HG03469 (cell line): ENCODE measurements around the gene UQCC5.

ENCODE experiments used
- ATAC-seq: cut with Tn5 transposase; IDR thresholded peaks from one replicate; pipeline ENCODE4 v1.9.1; 2021; ENCODE audit warnings: mild to moderate bottlenecking, moderate library complexity, moderate number of reproducible peaks; ENCODE audit not compliant: unreplicated experiment

Gene UQCC5

DNA sequence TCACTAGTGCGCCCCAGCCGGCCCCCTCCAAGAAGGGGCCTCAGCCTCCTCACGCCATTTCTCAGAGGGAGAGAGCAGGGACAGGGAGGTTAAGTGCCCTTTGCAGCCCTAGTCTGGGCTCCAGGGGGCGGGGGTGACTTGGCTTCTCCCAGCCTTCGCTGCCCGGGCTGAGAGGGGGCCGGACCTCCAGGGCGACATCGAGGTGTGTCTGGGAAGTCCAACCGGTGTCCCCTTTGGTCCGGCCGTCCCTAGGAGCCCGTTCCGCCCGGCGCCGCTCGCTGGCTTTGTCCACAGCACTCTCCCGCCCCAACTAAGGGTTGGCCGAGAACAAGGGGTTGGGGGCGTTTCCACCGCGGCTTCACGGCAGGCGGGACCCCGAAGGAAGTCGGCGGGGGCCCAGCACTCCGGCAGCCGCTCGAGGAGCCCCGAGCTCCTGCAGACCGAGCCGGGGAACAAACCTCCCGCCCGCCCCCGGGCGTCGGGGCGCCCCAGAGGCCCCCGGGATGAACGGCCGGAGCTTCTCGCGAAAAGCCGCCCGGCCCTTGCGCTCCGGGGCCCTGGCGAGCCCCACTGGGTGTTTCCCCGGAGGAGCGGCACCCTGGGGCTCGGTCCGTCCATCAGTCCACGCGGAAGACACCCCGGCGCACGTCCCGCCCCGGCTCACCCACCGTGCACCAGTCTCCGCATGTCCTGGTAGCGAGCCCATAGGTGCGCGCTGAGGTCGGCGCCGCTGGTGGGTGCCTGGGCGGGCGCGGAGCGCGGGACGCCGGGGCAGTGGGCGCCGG, 3.4 kb upstream of the UQCC5 start:
- no peak for ATAC-seq

DNA sequence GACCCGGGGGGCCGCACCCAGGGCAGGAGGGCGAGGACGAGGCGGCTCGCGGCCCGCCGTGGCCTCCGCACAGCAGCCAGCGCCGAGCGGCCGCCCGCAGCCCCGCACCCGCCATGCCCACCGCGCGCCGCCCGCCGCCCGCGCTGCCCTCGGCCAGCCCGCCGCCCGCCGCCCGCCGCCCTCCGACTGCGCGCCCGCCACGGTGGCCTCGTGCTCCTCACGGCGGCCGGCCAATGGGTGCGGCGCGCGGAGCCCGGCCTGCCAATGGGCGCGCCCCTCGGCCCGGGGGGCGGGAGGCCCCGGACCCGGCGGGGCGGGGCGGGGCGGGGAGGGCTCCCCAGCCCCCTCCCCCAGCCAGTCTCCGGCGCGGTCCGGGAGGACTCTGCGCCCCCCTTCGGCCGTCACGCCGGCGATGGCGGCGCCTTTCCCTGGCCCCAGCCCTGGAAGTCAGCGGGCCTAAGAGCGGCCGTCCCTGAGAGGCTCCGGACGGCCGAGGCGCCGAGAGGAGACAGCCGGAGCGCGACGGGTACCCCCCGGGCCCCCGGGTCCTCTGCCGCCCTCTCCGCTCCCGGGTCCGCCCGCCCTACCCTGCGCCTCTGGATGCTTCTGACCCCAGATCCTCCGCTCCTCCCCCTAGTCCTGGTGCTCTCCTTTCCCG, 2.7 kb upstream of the UQCC5 start, which contains the start of gene NT5DC2:
TSS of gene NT5DC2 (minus strand) at position 235 of the 658 bp plus-strand sequence. CDS start at position 115, 120 bp downstream.
- ATAC-seq: no peak

DNA sequence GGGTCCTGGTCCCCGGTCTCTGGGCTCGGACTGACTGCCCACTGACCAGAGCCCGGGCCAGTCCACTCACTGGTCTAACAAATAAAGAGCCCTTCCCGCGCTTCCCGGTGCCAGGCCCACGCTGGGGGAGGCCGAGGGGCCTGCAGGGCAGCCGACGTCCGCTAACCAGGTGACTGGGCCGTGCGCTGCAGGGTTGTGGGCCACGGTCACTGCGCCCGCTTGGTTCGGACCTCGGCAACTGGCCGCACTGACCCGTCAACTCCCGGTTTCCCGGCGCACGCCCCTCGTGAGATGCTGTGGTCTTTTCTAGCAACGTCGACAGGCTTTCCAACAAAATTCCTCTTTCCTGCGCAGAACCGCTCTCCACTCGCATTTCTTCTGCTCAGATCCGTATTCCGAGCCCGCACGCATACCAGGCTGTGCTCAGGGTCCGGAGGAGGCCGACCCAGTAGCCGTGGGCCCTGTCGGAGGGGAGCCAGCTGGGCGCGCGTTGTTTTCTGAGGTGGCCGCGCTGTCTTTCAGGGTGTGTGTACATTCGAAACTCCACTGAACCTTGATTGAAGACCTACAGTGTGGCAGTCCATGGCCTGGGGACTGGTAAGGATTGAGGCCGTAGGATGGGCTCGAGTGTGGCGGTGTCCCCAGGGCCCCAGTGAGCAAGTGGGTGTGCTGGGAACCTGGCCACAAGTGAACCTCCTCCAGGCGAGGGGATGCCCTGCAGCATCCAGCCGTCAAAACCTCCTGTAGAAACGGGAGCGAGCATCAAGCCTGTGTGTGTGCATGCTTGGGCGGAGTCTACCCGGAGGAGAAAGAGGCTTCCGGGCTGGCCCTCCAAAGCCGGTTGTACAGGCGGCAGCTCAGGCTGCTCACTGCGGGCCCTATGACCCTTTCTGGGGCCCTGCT, 1.9 kb upstream of the UQCC5 start:
- no peak for ATAC-seq

DNA sequence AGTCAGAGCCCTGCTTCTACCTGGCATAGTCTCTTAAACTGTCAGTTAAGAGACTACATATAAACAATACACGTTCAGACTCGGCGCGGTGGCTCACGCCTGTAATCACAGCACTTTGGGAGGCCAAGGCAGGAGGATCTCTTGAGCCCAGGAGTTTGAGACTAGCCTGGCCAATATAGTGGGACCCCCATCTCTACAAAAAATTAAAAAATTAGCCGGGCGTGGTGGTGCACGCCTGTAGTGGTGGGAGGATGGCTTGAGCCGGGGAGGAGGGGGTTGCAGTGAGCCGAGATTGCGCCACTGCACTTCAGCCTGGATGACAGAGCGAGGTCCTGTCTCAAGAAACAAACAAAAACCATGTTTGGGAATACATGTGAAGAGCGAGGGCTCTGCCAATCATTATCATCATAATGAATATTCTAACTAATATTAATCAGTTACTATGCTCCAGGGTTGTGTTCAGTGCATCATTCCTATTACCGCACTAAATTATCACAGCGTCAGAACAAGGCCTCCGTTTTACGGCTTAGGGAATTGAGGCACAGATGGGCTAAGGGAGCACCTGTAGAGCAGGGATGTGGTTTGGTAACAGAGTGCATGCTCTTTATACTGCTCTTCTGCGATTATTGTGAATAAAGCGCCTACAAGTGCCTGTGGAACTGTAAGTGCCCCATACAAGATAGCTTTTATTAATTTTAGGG, 844 bp upstream of the UQCC5 start:
- no peak for ATAC-seq

DNA sequence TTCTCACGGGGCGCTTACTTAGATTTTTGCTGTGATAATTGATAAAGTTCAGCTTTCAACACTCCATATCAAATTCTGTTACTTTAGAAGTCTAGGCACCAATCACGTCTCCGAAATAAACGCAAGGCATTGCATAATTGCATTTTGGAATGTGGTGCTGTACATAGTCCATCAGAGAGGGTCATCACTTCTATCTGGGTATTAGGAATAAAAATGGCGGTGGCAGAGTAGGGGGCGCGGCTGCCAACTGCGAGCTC, 365 bp upstream of the UQCC5 start:
- ATAC-seq: no peak

DNA sequence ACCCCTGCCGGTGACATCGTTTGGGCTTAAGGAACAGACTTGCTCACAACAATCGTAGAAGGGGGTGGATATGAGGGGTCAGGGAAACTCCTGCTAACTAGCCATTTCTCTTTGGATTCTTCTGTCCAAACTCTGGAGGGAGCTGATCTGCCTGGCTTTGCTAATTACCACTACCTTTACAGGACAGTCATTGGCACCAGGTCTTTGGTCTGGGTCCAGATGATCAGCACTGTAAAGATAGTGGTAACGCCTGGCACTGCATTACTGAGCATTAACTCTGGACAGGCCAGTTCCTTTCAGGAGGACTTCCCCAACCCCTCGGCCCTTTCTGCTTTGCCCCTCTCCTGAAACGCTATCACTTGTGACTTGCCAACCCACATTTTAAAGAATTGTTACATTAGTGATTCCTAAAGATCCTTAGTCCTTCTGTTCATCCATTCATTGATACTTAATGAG, 788 bp downstream of the UQCC5 start:
- ATAC-seq: no peak

DNA sequence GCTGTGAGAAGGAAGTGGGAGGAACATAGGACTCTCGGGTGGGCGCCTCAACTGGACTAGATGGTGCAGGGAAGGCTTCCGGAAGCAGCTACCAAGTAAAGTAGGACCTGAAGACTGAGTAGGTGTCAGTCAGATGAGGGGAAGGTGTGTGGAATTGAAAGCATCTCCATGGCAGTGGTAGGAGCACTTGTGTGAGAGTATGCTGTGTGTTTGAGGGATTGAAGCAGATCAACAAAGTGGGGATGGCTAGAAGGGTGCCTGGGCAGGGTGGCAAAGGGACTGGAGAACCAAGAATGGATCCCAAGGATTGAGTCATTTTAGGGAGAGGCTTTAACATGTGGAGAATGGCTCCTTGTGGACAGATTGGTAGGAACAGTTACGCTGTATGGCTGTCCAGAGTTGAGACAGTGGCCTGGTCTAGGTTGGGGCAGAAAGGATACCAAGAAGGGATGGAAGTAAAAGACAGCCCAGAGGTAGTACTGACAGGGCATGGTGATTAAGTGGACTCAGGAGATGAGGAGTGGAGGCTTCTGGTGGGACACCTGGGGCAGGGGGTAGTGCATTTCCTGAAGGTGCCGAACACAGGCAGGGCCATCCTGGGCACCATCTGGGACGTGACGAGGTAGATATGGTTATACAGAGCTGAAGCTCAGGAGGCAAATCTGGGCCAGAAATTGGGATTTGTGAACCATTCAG, 1.5 kb downstream of the UQCC5 start:
- no peak for ATAC-seq

DNA sequence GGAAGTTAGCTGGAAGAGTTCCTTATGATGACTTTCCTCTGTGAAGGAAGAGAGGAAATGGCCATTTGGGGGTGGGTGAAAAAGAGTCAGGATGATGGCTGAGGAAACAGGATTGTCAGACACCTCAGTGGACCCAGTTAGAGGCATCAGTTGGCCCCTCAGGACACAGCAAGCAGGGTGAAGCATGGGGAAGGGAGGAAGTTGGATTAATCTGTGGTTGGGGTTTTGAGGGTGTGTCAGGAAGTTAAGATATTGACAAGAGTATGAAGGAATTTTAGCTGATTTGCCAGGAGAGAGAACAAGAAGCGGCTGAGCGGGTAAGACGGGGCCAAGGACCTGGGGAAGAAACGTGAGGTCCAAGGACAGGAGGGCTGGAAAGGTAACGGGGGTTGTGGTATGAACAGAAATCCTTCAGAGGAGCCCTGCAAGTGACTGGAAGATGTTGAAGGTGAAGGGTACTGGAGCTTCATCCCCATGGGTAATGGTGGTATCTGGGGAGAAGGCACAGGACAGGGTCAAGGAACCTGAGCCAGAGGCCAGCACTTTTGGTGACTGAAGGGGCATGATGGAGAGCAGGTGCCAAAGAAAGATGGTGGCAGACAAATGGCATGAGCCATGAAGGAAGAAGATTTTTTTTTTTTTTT, 2.7 kb downstream of the UQCC5 start:
- ATAC-seq: no peak

DNA sequence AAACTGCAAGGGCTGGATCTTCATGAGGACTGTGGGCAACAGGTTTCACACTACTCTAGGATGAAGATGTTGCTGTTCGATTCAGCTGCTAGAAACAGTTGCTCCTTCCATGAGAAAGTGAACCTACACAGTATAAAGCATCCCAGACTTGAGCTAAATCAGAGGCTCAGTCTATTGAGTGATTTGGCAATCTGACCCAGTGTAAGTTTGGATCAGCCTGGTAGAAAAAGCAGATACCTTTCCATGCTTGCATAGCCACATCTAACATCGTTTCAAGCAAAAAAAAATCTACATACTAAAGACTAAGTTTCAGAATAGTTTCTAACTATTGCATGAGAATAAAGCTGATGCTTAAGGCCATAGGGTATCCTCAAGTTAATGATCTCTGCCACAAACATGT, 4.6 kb downstream of the UQCC5 start:
- no peak for ATAC-seq

DNA sequence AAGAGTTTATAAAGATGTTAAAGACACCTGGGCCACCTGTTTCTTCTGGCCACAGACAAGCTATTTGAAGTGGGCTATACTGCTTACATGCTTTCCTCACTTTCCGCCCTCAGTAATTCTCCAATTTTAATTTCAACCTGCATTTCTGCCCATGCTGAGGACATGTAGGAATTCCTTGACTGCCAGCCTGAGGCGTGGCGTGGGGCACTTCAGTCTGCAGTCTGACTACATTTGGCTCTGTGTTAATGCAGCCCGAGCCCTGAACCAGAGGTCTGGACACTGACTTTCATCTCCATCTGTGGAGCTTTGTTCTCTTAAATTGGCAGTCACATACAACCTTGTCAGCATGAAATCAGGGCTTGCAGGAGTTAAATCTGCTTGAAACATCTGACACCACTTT, 8.5 kb downstream of the UQCC5 start:
- ATAC-seq: no peak

DNA sequence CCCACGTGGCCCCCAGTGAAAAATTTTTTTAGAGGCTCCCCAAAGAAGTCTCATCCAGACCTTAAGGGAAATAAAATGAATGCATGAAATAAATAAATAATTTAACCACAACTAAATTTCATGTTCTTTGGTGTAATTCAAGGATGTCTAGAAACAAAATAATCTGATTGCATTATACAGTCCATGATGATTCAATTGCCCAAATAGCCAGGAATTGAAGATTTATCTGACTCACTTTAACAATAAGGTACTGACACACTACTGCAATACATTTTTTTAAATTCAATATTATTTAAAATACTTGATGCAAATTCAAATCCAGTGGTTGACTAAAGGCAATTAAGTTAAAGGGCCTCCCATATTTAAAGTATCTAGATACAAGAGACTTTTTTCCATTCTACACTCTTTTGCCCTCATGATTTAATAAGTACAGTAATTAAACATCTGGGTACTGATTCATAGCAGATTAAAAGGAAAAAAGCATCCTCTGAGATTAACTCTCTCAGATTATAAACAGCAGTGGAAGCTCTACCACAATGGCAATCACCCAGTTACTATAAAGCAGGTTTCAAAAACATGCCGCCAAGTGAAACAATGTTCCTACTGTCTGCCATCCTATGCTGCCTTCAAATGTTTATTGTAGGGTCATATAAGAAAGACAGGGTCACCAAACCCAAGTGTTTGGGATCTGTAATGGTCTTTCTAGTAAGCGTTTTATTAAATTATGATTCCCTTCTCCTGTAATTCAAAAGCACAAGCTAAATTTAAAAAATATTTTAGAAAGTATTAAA, 9.9 kb downstream of the UQCC5 start:
- no peak for ATAC-seq

DNA sequence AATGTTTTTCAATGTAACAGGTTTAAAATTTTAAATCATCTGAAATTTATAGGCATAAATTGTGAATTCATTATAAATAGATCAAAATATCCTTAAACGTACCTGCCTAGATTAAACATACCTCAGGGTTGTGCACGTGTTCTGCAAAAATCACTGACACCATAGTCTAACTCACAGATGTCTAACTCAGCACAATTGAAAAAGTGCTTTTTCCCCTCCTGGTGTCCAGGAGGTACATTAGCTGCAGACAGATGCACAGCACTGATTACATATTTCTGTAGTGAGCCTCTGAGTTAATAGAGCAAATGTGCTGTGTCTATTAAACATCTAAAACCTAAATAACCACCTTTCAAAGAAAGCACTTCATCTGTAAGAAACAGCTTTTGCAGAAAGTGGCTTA, 10.7 kb downstream of the UQCC5 start:
- no peak for ATAC-seq

DNA sequence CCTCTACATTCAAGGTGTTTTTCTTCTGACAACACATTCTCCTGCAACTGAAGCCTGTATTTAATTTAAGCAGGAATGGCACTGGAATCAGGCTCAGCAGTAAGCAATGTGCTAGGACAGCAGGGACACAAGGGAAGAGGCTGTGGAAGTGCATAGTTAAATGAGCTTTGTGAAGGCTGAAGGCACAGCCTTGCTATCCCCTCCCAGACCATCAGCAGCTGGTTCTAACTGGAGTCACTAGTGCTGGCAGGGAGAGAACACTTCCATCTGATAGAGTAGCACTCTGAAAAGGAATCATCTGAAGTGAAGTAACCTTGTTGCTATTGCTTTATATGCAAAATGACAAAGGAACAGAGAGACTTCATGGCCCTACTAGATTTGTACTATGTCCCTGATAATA, 14.7 kb downstream of the UQCC5 start:
- no peak for ATAC-seq

DNA sequence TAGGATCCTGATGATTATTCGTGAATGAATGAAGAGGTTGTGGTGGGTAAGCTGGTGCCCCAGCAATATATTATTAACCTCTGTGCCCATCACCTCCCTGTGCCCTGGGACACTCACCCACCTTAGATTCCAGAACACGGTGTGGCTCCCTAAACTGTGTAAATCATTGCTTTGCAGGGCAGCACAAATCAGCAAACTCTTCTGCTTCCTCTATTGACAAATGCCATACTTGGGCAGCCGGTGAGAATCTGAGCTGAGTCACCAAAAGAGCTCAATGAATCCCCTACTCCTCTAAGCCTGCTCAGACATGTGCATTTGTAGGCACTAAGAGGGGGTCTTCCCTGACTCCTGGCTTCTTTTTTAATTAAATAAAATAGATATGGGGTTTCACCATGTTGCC, 15.7 kb downstream of the UQCC5 start:
- no peak for ATAC-seq

DNA sequence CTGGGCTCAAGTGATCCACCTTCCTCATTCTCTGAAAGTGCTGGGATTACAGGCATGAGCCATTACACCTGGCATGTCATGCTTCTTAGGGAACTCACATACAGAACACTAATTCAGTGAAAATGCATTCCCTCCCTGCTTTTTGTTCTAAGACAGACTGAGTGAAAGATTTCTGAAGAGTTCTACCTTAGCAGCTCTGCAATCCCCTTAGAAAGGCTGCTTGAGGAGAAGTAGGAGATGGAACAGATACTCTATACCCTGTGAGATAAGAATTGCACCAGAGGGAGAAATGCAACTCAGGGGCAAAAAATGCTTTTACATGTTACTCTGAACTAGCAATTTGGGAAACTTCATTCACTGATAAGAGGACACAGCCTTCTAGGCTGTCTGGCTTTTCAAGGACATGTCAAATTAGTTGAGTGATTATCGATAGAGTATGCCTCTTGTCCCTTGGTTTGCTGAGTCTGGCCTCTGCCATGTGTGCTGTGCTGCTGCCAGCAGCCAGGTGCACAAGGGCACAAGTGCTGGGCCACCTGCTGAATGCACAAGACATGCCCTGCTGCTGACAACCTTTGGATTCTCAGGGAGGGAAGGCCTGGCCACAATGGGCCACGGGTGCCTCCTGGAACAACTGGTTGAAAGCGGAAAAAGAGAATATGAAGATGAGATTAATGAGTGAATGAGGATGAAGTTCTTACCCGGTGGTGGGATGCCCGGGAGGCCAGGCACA, 17.8 kb downstream of the UQCC5 start:
- ATAC-seq: no peak

DNA sequence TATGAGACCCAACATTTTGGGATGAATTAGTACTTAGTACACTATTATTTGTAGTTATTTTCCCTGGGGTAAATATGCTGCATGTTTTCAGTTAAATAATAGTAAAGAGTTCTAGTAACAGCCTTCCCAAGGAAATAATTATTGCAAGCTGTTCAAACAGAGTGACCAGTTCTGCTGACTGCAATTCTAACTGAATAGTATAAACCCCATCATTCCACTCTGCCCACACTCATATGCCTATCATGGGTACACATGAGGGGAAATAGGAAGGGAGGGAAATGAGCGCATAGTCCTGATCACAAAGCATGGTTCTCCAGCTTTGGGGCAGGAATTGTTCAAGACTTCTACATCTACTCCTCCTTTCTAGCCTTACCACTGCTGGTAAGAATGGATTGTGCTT, 18.7 kb downstream of the UQCC5 start:
- no peak for ATAC-seq

DNA sequence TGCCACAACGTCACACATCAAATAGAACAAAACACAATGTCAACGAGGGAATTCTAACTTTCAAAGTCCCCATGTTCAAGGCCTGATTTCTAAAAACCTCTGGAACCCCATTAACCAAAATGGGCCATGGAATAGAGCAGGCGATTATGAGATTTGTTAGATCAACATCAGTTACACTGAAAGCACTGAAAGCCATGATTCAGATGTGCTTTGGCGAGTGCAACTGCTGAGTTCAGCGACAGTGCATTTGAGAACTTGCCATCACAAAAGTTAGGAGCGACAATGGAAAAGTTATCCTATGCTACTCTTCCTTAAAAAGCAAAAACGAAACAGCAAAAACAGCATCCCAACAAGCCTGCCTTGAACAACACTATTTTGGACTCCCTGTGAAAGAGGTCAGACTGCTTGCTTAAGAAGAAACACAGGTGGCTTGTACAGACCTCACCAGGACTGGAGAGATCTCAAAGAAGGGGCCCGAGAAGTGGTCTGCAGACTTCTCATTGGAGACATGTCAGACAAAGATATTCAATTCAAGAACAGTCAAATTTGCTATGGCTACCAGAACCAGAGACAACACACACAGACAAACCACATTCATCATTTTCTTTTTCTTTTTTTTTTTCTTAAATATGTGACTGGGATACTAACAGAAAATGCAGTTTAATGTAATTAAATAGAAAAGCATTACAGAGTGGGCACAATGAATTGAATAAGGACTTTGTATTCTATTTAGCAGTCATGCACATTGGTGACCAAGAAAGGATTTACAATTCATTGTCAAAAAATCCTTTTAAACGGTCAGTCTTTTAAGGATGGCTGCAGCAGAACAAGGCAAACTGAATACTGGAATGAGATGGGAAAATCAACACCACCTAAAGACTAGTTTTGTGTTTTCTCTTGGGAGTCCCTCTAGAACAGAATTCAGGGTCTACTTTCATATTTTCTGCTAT, 20.9 kb downstream of the UQCC5 start:
- no peak for ATAC-seq
